HepG2 (cell line): ENCODE results near the gene HES7. TPM values are rescaled to one million over a fixed set of nuclear protein-coding genes. Genes with fewer than 3 reads are reported as not detected.

ENCODE experiments used
- ATF7-NPFF ChIP-seq: sonication (generic); formaldehyde crosslinking; IDR thresholded peaks from 2 replicates; pipeline ENCODE4 v1.8.1; 2023; ENCODE audit warnings: mild to moderate bottlenecking, low read depth, missing genetic modification reagents, moderate library complexity
- BORCS8-MEF2B ChIP-seq: sonication (generic); formaldehyde crosslinking; IDR thresholded peaks from 2 replicates; pipeline ENCODE4 v1.8.0; 2022; ENCODE audit warnings: mild to moderate bottlenecking, missing genetic modification reagents
- FOSL2 ChIP-seq: sonication (generic); formaldehyde crosslinking; IDR thresholded peaks from 2 replicates; pipeline ENCODE4 v1.4.0; 2020; ENCODE audit warnings: missing genetic modification reagents
- GATAD2A ChIP-seq: IDR thresholded peaks from 2 replicates; pipeline ENCODE4 v1.6.1; 2016
- IKZF1 ChIP-seq: fragments of 450-650 bp; IDR thresholded peaks from 2 replicates; pipeline ENCODE4 v1.7.1; 2016
- KLF12 ChIP-seq: sonication (generic); formaldehyde crosslinking; IDR thresholded peaks from 2 replicates; pipeline ENCODE4 v1.4.0; 2020; ENCODE audit warnings: missing genetic modification reagents, borderline replicate concordance
- MAZ ChIP-seq, 2 experiments: sonication (generic) in 1 of 2; formaldehyde crosslinking in 1 of 2; IDR thresholded peaks; 2 replicates each; pipeline versions ENCODE4 v1.5.0 to v1.6.1; 2012 to 2020; ENCODE audit warnings: low read depth in 2 of 2, mild to moderate bottlenecking in 2 of 2, borderline replicate concordance in 1 of 2, improper control_type of control experiment in 1 of 2, low read length in 1 of 2, missing genetic modification reagents in 1 of 2, moderate library complexity in 1 of 2
- MXD4 ChIP-seq: IDR thresholded peaks from 2 replicates; pipeline ENCODE4 v1.6.1; 2016; ENCODE audit warnings: mild to moderate bottlenecking, missing biosample characterization, missing genetic modification reagents
- NR2F1 ChIP-seq, 2 experiments: fragments of 450-650 bp in 1 of 2; formaldehyde crosslinking in 1 of 2; IDR thresholded peaks; 2 replicates each; pipeline versions ENCODE4 v1.5.0 to v1.6.1; 2016 to 2020; ENCODE audit warnings: mild to moderate bottlenecking in 1 of 2, missing compliant biosample characterization in 1 of 2, missing genetic modification reagents in 1 of 2, moderate library complexity in 1 of 2
- REXO4 ChIP-seq: sonication (generic); formaldehyde crosslinking; IDR thresholded peaks from 2 replicates; pipeline ENCODE4 v1.8.0; 2022; ENCODE audit warnings: missing genetic modification reagents, mild to moderate bottlenecking, borderline replicate concordance
- RFXAP ChIP-seq: sonication (generic); formaldehyde crosslinking; IDR thresholded peaks from 2 replicates; pipeline ENCODE4 v1.4.0; 2020; ENCODE audit warnings: missing genetic modification reagents, borderline replicate concordance
- ZFY ChIP-seq: sonication (generic); formaldehyde crosslinking; IDR thresholded peaks from 2 replicates; pipeline ENCODE4 v1.4.0; 2020; ENCODE audit warnings: missing genetic modification reagents
- ZMYM2 ChIP-seq: sonication (generic); formaldehyde crosslinking; IDR thresholded peaks from 2 replicates; pipeline ENCODE4 v1.8.0; 2022; ENCODE audit warnings: mild to moderate bottlenecking, missing genetic modification reagents
- ZNF235 ChIP-seq: sonication (generic); formaldehyde crosslinking; IDR thresholded peaks from 2 replicates; pipeline ENCODE4 v1.8.1; 2023; ENCODE audit warnings: mild to moderate bottlenecking, missing genetic modification reagents, borderline replicate concordance
- ZNF260 ChIP-seq: sonication (generic); formaldehyde crosslinking; IDR thresholded peaks from 2 replicates; pipeline ENCODE4 v1.4.0; 2020; ENCODE audit warnings: missing genetic modification reagents, low read depth, mild to moderate bottlenecking, borderline replicate concordance
- ZNF263 ChIP-seq: sonication (generic); formaldehyde crosslinking; IDR thresholded peaks from 2 replicates; pipeline ENCODE4 v1.4.0; 2020; ENCODE audit warnings: missing genetic modification reagents
- ZNF335 ChIP-seq: sonication (generic); formaldehyde crosslinking; IDR thresholded peaks from 2 replicates; pipeline ENCODE4 v1.4.0; 2020; ENCODE audit warnings: missing genetic modification reagents
- ZNF768 ChIP-seq: sonication (generic); formaldehyde crosslinking; IDR thresholded peaks from 2 replicates; pipeline ENCODE4 v1.4.0; 2020; ENCODE audit warnings: missing genetic modification reagents
- ZSCAN30 ChIP-seq: sonication (generic); formaldehyde crosslinking; IDR thresholded peaks from 2 replicates; pipeline ENCODE4 v1.5.0; 2020; ENCODE audit warnings: mild to moderate bottlenecking, missing genetic modification reagents
- polyA plus RNA-seq, 8 experiments: library from polyadenylated mRNA; depleted of rRNA in 3 of 8; stranded (reverse) in 7 of 8; unstranded in 1 of 8; fragments of >200 nt; fragmentation: Illumina TruSeq in 4 of 8; extraction: Trizol in 4 of 8; gene quantifications; 2 replicates each; pipeline versions ENCODE4 v1.2.1 to v1.2.3, GENCODE V29; 2011 to 2016; ENCODE audit warnings: low read depth in 4 of 8, missing spikeins in 1 of 8, mixed read lengths in 1 of 8; ENCODE audit not compliant: insufficient read depth in 1 of 8
- total RNA-seq, 5 experiments: library from RNA; depleted of rRNA; stranded (reverse); fragments of >200 nt; fragmentation: Illumina TruSeq; extraction: Trizol; gene quantifications; 2 replicates each; pipeline ENCODE4 v1.2.3, GENCODE V29; 2016; ENCODE audit warnings: low read depth in 1 of 5
- TF ChIP-seq, protein P1 (sequence below): sonication (generic); formaldehyde crosslinking; IDR thresholded peaks from 2 replicates; pipeline ENCODE4 v1.8.1; 2023; ENCODE audit warnings: mild to moderate bottlenecking, missing genetic modification reagents
- TF ChIP-seq, protein P2 (sequence below): sonication (generic); formaldehyde crosslinking; IDR thresholded peaks from 2 replicates; pipeline ENCODE4 v1.8.0; 2022; ENCODE audit warnings: missing genetic modification reagents, low read depth, mild to moderate bottlenecking, borderline replicate concordance
- TF ChIP-seq, protein P3 (sequence below): sonication (generic); formaldehyde crosslinking; IDR thresholded peaks from 2 replicates; pipeline ENCODE4 v1.8.1; 2022; ENCODE audit warnings: mild to moderate bottlenecking, missing genetic modification reagents
- TF ChIP-seq, protein P4 (sequence below): fragments of 450-650 bp; IDR thresholded peaks from 2 replicates; pipeline ENCODE4 v1.6.1; 2016
- TF ChIP-seq, protein P5 (sequence below): sonication (generic); formaldehyde crosslinking; IDR thresholded peaks from 2 replicates; pipeline ENCODE4 v1.4.0; 2020; ENCODE audit warnings: mild to moderate bottlenecking, missing genetic modification reagents, borderline replicate concordance

Gene HES7
- total and polyA plus RNA-seq, 2 of the 13 experiments (the other 11 are each of a cell fraction or from before 2014, with no cell fraction given), result not detected

DNA sequence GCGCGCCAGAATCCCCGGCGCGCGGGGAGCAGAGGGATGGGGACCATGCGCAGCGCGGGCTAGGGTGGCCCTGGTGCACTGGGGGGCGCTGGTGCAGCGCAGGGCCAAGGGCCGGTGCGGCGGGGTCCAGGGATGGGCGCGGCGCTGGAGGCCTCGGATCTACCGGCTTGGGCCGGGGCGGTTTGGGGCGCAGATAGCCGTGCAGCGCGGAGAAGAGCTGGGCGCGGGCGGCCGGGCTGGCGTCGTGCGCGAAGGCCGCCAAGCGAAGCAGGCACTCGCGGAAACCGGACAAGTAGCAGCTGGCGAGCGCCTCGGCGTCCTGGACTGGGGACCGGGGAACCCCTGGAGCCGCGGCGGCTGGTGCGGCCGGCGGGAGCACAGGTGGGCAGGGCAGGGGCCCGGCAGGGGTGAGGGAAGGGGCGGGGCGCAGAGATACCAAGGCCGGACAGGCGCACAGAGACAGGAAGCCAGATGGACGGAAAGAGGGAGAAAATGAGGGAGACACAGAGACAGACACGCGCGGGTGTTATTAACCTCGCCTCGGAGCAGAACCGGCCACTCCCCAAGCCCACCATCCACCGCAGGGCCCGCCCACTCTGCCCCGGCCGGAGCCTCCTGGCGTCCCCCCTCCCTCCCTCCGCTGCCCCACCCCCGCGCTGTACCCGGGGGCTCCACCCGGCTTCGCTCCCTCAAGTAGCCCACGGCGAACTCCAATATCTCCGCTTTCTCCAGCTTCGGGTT, 2.1 kb downstream of the HES7 start (continued):
- TF ChIP-seq, protein P1, sequence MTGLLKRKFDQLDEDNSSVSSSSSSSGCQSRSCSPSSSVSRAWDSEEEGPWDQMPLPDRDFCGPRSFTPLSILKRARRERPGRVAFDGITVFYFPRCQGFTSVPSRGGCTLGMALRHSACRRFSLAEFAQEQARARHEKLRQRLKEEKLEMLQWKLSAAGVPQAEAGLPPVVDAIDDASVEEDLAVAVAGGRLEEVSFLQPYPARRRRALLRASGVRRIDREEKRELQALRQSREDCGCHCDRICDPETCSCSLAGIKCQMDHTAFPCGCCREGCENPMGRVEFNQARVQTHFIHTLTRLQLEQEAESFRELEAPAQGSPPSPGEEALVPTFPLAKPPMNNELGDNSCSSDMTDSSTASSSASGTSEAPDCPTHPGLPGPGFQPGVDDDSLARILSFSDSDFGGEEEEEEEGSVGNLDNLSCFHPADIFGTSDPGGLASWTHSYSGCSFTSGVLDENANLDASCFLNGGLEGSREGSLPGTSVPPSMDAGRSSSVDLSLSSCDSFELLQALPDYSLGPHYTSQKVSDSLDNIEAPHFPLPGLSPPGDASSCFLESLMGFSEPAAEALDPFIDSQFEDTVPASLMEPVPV (CRISPR knock-in tag), result peak; percentile 73; the same call in 1 of the 2 replicates
- TF ChIP-seq ATF7-NPFF (CRISPR knock-in tag) (no peak), ZNF235 (CRISPR knock-in tag) (no peak), MAZ (IDR thresholded peaks at IDR 0.05; ENCODE audit: borderline replicate concordance, low read depth, low read length) (no peak), MAZ (CRISPR knock-in tag; IDR thresholded peaks at IDR 0.05; ENCODE audit: low read depth) (no peak), ZNF263 (no peak), ZNF260 (no peak), NR2F1 (CRISPR knock-in tag; IDR thresholded peaks at IDR 0.05) (no peak), ZSCAN30 (CRISPR knock-in tag) (no peak), KLF12 (peak; percentile 78; the same call in 1 of the 2 replicates), IKZF1 (no peak), ZNF335 (CRISPR knock-in tag) (no peak), GATAD2A (CRISPR knock-in tag) (no peak), BORCS8-MEF2B (CRISPR knock-in tag) (peak; percentile 54; the same call in 1 of the 2 replicates), REXO4 (CRISPR knock-in tag) (no peak), MXD4 (CRISPR knock-in tag) (no peak), ZFY (CRISPR knock-in tag) (peak; percentile 42; the same call in 1 of the 2 replicates), FOSL2 (CRISPR knock-in tag) (no peak), ZNF768 (peak; percentile 58; the same call in 1 of the 2 replicates), ZMYM2 (CRISPR knock-in tag) (no peak), RFXAP (CRISPR knock-in tag) (no peak)
- TF ChIP-seq, protein P2, sequence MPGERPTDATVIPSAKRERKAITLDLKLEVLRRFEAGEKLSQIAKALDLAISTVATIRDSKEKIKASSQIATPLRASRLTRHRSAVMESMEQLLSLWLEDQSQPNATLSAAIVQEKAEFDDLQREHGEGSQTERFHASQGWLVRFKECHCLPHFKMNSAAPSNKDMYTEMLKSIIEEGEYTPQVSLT (CRISPR knock-in tag), result no peak
- TF ChIP-seq, protein P3, sequence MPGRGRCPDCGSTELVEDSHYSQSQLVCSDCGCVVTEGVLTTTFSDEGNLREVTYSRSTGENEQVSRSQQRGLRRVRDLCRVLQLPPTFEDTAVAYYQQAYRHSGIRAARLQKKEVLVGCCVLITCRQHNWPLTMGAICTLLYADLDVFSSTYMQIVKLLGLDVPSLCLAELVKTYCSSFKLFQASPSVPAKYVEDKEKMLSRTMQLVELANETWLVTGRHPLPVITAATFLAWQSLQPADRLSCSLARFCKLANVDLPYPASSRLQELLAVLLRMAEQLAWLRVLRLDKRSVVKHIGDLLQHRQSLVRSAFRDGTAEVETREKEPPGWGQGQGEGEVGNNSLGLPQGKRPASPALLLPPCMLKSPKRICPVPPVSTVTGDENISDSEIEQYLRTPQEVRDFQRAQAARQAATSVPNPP (CRISPR knock-in tag), result no peak
- TF ChIP-seq, protein P4, sequence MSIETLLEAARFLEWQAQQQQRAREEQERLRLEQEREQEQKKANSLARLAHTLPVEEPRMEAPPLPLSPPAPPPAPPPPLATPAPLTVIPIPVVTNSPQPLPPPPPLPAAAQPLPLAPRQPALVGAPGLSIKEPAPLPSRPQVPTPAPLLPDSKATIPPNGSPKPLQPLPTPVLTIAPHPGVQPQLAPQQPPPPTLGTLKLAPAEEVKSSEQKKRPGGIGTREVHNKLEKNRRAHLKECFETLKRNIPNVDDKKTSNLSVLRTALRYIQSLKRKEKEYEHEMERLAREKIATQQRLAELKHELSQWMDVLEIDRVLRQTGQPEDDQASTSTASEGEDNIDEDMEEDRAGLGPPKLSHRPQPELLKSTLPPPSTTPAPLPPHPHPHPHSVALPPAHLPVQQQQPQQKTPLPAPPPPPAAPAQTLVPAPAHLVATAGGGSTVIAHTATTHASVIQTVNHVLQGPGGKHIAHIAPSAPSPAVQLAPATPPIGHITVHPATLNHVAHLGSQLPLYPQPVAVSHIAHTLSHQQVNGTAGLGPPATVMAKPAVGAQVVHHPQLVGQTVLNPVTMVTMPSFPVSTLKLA, result no peak
- TF ChIP-seq, protein P5, sequence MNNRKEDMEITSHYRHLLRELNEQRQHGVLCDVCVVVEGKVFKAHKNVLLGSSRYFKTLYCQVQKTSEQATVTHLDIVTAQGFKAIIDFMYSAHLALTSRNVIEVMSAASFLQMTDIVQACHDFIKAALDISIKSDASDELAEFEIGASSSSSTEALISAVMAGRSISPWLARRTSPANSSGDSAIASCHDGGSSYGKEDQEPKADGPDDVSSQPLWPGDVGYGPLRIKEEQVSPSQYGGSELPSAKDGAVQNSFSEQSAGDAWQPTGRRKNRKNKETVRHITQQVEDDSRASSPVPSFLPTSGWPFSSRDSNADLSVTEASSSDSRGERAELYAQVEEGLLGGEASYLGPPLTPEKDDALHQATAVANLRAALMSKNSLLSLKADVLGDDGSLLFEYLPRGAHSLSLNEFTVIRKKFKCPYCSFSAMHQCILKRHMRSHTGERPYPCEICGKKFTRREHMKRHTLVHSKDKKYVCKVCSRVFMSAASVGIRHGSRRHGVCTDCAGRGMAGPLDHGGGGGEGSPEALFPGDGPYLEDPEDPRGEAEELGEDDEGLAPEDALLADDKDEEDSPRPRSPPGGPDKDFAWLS, result no peak
